Activated CD4-positive, alpha-beta T cell treated with anti-CD3 and anti-CD28 coated beads, Interleukin-2, amount 50 U/mL, for 4 hours (primary cell): ENCODE results near the gene KLRC3.
"Not testable (repeated sequence)": the region's sequence is repeated elsewhere in the genome, so short reads cannot be mapped to it uniquely, and the experiment has no call there.

Source experiments
- DNase-seq, 2 experiments: peaks; one replicate each; pipeline ENCODE4 v3.0.0-alpha.2; 2020

KLRC3 gene

GRCh38 chr12:10368206-10369171 lies 51.9 kb downstream of the KLRC3 start:
- DNase-seq: no peak

DNA sequence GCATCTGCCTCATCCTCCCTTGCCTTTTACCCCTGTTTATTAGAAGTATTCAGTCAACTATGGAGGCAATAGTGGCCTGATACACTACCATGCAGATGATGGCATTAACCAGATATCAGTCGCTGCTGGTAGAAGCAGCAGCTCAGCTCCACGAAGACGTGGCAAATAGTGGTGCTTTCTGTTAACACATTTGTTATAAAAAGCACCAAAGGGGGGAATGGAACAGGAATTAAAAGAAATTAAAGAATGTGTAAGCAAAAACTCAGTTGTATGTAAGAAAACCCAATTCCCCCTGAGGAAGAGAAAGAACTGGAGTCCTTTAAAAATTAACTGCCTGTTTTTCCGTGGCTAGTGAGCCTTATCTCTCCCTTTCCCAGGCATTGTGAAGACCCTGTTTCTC lies 52.7 kb downstream of the KLRC3 start:
- DNase-seq: not testable (repeated sequence)

DNA sequence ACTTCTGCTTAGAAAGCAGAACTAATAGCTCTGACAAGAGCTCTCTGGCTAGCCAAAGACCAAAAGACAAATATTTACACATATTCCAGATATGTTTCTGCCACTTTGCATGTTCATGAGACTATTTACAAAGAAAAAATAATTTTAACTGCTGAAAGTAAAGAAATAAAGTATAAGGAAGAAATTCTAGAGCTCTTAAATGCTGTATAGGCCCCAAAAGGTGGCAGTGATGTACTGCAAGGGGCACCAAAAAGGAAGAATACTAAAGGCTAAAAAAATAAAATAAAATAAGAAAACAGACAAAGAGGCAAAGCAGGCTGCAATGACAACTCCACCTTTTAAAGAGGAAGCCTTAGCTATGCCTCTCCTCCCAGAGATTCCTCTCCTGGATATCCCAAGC lies 53.5 kb downstream of the KLRC3 start:
- no peak for DNase-seq

- no peak for DNase-seq
Observed at GRCh38 chr12:10365696-10366405, 54.5 kb downstream of the KLRC3 start.

DNA sequence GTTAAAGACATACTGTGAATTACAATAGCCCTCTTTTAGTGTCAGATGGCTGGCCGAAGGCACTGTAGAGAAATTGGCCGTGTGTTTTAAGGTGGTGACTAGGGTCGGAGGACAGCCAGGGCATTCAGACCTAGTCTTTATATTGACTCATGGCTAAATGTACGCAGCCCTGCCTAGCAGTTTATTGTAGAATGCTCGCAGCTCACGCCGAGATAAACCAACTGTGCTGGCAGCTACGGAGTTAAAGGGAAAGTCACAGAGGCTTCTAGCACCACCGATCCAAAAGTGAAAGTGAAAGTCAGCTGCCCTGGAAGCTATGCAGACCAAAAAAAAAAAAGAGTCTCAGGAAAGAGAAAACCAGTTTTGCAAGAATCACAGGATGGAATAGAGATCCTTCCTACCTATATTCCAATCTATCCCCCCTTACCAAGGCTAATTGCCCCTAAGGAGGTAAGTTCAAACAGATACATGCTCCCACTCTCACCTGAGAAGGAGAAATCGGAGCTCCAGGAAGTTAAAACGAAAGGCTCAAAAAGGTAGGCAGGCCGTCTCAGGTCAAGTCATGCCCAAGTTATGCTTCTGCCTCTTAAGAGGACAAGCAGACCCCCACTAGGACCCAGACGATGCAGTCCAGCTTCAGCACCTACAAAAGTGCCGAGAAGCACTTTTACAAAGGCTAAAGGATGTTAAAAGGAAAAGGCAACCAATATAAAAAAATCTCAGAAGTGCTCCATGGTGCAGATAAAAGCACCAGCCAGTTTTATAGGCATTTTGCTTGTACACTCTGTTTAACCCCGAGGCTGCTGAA lies 55.4 kb downstream of the KLRC3 start:
- peak; percentile 49 to 57 for DNase-seq

DNA sequence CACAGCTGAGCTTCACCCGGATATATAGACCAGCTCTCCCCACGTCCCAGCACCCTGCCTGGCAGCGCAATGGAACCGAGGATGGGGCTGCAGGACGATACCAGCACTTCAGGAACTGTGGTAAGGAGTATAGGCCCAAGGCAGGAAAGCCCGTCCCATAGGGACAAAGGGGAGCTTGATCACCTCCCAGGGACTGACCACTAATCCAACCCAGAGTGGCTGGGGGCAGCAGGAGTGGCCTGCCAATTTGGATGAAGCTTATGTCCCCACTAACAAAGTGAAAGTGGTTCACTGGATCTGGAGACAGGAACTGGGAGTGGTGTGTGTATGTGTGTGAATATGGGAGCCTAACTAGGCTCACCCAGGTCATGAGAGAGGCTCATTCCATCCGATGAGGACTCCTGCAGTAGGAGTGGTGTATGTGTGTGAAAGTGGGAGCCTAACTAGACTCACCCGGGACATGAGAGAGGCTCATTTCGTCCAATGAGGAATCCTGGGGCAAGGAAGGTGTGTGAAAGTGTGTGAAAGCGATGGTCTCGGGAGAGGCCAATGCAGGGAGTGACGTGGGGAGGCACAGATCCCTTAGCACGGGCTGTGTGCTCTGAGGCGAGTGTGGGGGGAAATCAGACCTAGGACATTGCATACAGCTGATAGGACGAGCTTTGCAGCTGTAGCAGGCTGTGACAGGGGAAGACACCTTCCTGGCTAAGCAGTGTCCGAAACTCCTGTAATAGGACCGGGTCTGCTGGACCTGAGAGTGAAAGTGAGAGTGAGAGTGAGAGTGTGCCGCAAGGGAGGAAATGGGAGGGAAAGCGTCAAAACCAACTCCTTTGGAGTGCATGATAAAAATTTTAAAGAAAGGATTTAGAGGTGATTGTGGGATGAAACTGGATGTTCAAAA lies 56.2 kb downstream of the KLRC3 start:
- no peak for DNase-seq

- DNase-seq: no peak
Observed at GRCh38 chr12:10363658-10363913, 56.8 kb downstream of the KLRC3 start.

DNA sequence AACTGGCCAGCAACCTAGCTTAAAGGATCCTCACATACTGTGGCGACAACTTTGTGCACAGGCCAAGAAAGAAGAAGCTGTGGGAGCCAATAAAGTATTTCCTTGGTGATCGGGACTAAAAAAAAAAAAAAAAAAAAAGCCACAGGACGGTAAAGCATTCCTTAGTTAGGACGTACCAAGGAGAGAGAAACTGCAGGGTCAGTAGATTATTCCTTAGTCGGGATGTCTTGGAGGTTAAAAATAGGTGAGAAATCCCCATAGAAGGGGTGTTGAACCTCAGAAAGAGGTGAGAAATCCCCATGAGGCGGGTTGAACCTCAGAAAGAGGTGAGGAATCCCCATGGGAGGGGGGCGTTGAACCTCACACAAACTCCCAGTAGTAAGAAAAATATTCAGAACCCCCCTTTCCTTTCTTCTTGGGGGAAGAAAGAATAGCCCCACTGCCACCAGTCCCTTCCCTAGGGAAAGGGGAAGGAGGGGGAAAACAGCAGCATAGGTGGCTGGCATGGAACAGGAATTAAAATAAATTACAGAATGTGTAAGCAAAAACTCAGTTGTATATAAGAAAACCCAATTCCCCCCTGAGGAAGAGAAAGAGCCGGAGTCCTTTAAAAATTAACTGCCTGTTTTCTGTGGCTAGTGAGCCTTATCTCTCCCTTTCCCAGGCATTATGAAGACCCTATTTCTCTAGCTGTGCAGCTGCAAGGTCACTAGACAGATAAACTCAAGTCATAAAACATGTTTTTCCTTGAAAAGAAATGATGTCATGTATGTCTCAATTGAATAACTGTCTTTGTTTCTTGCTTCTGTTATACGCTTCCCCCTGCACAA lies 57.4 kb downstream of the KLRC3 start:
- DNase-seq: no peak

DNA sequence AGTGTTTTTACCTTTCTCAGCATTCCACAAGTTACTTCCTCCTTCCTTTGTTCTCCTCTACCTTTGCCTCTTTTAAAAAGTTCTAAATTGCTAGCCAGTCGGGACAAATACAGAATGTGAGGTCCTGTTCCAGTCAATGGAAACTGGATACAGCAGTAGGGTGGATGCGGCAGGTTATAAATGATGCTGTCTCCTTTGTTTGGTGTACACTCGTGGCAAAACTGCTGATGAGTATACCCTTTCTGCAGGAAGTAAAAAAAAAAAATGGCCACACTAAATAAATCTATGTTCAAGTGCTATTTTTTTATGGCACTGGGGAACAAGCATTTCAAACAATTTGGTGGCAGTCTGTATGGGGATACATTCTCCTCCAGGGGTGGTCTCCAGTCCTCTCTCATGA lies 58.1 kb downstream of the KLRC3 start:
- DNase-seq: no peak
